IPS-11a (cell line): ENCODE measurements around the gene RBM33.
"Not testable (repeated sequence)": the region's sequence is repeated elsewhere in the genome, so short reads cannot be mapped to it uniquely, and the experiment has no call there.

ENCODE experiments used
- H3K4me3 ChIP-seq: one replicate; pipeline ENCODE4 v1.5.1; 2013; ENCODE audit warnings: low read depth, low read length, control low read depth

The RBM33 gene

GRCh38 chr7:155815332-155816191, 171.1 kb downstream of the RBM33 start:
- H3K4me3 ChIP-seq = no peak overlapping the region

GRCh38 chr7:155816192-155816508, 171.7 kb downstream of the RBM33 start:
- H3K4me3 ChIP-seq = no peak overlapping the region

GRCh38 chr7:155816996-155817395, 172.5 kb downstream of the RBM33 start:
- H3K4me3 ChIP-seq = no peak overlapping the region

GRCh38 chr7:155817515-155817914, 173.1 kb downstream of the RBM33 start:
- not testable (repeated sequence) for H3K4me3 ChIP-seq

- no peak overlapping the region for H3K4me3 ChIP-seq
Measured at GRCh38 chr7:155818154-155818819, 173.8 kb downstream of the RBM33 start.

GRCh38 chr7:155818820-155819168, 174.3 kb downstream of the RBM33 start:
- H3K4me3 ChIP-seq = no peak overlapping the region

GRCh38 chr7:155819186-155819585, 174.7 kb downstream of the RBM33 start:
- H3K4me3 ChIP-seq = no peak overlapping the region

- no peak overlapping the region for H3K4me3 ChIP-seq
Measured at GRCh38 chr7:155820246-155820645, 175.8 kb downstream of the RBM33 start.

GRCh38 chr7:155820788-155821187, 176.3 kb downstream of the RBM33 start:
- no peak overlapping the region for H3K4me3 ChIP-seq

- no peak overlapping the region for H3K4me3 ChIP-seq
Measured at GRCh38 chr7:155821851-155822250, 177.4 kb downstream of the RBM33 start.

- no peak overlapping the region for H3K4me3 ChIP-seq
Measured at GRCh38 chr7:155824227-155824886, 179.9 kb downstream of the RBM33 start.

- H3K4me3 ChIP-seq = no peak overlapping the region
Measured at GRCh38 chr7:155825336-155825735, 180.9 kb downstream of the RBM33 start.

- no peak overlapping the region for H3K4me3 ChIP-seq
Measured at GRCh38 chr7:155829796-155830470, 185.5 kb downstream of the RBM33 start.
